GM23338 (cell line): ENCODE data around the gene VPS36. TPM values are rescaled to one million over a fixed set of nuclear protein-coding genes. Genes with fewer than 3 reads are reported as not detected.
"Not testable (repeated sequence)": the region's sequence is repeated elsewhere in the genome, so short reads cannot be mapped to it uniquely, and the experiment has no call there.

ENCODE experiments used
- ATAC-seq: fragments of 200-7000 bp; cut with Tn5 transposase; 3 replicates; pipeline ENCODE4 v1.9.1; 2020
- DNase-seq: peaks from one replicate; pipeline ENCODE4 v3.0.0-alpha.2; 2015; ENCODE audit warnings: low spot score
- H2AFZ ChIP-seq: fragments of 200-600 bp; sonication (generic); 2 replicates; pipeline ENCODE4 v1.8.0; 2016; ENCODE audit warnings: antibody characterized with exemption, mild to moderate bottlenecking, moderate library complexity
- H3F3A ChIP-seq: fragments of 200-600 bp; sonication (generic); replicated peaks from 2 replicates; pipeline ENCODE4 v1.8.0; 2017; ENCODE audit warnings: antibody characterized with exemption, mixed run types, low read depth
- H3K27ac ChIP-seq: fragments of 200-600 bp; sonication (generic); 2 replicates; pipeline ENCODE4 v1.6.1; 2016; ENCODE audit warnings: low read depth
- H3K27me3 ChIP-seq: fragments of 200-600 bp; sonication (generic); 2 replicates; pipeline ENCODE4 v1.8.0; 2016; ENCODE audit warnings: mild to moderate bottlenecking, mixed run types, moderate library complexity; ENCODE audit not compliant: insufficient read depth
- H3K36me3 ChIP-seq: fragments of 200-600 bp; sonication (generic); 2 replicates; pipeline ENCODE4 v1.8.0; 2016; ENCODE audit warnings: mild to moderate bottlenecking; ENCODE audit not compliant: insufficient read depth
- H3K4me1 ChIP-seq: fragments of 200-600 bp; sonication (generic); 2 replicates; pipeline ENCODE4 v1.8.0; 2016; ENCODE audit warnings: mild to moderate bottlenecking, moderate library complexity; ENCODE audit not compliant: insufficient read depth
- H3K4me2 ChIP-seq: fragments of 200-600 bp; sonication (generic); 2 replicates; pipeline ENCODE4 v1.7.1; 2017; ENCODE audit warnings: mixed run types
- H3K4me3 ChIP-seq: fragments of 200-600 bp; sonication (generic); 2 replicates; pipeline ENCODE4 v1.6.1; 2016; ENCODE audit warnings: mixed run types
- H3K79me2 ChIP-seq: fragments of 200-600 bp; sonication (generic); replicated peaks from 2 replicates; pipeline ENCODE4 v1.8.0; 2017; ENCODE audit warnings: mild to moderate bottlenecking; ENCODE audit not compliant: insufficient read depth
- H3K9me2 ChIP-seq: fragments of 200-600 bp; sonication (generic); 2 replicates; pipeline ENCODE4 v1.8.0; 2017; ENCODE audit not compliant: insufficient read depth
- H4K20me1 ChIP-seq: fragments of 200-600 bp; sonication (generic); replicated peaks from 2 replicates; pipeline ENCODE4 v1.8.0; 2017; ENCODE audit warnings: mild to moderate bottlenecking; ENCODE audit not compliant: insufficient read depth
- H3K27ac Mint-ChIP-seq: 2 replicates; pipeline ENCODE4 v1.8.0; 2020; ENCODE audit warnings: inconsistent platforms, mild to moderate bottlenecking, moderate library complexity, mixed read lengths
- H3K27me3 Mint-ChIP-seq: 3 replicates; pipeline ENCODE4 v1.8.0; 2022; ENCODE audit warnings: low read depth, mild to moderate bottlenecking, moderate library complexity, mixed read lengths, inconsistent platforms; ENCODE audit not compliant: insufficient read depth, poor library complexity
- H3K36me3 Mint-ChIP-seq: 3 replicates; pipeline ENCODE4 v1.8.0; 2021; ENCODE audit warnings: low read depth, mild to moderate bottlenecking, inconsistent platforms, moderate library complexity, mixed read lengths
- H3K4me1 Mint-ChIP-seq: 3 replicates; pipeline ENCODE4 v1.8.0; 2020; ENCODE audit warnings: mild to moderate bottlenecking, inconsistent platforms, mixed read lengths
- H3K4me3 Mint-ChIP-seq: 3 replicates; pipeline ENCODE4 v1.8.0; 2021; ENCODE audit warnings: moderate library complexity, mild to moderate bottlenecking, inconsistent platforms, mixed read lengths
- H3K9me3 Mint-ChIP-seq: 3 replicates; pipeline ENCODE4 v1.8.0; 2020; ENCODE audit warnings: moderate library complexity, mild to moderate bottlenecking, inconsistent platforms, mixed read lengths
- CREB1 ChIP-seq: fragments of 250-450 bp; sonication (Bioruptor Pico); IDR thresholded peaks from 2 replicates; pipeline ENCODE4 v1.5.0; 2020; ENCODE audit warnings: low read depth, mild to moderate bottlenecking, moderate library complexity
- EZH2phosphoT487 ChIP-seq: fragments of 200-600 bp; sonication (generic); IDR thresholded peaks from one replicate; pipeline ENCODE4 v1.8.1; 2018; ENCODE audit warnings: antibody characterized with exemption; ENCODE audit not compliant: unreplicated experiment
- NANOG ChIP-seq: IDR thresholded peaks from 2 replicates; pipeline ENCODE4 v1.6.1; 2016; ENCODE audit warnings: antibody characterized with exemption, borderline replicate concordance
- POLR2AphosphoS5 ChIP-seq: IDR thresholded peaks from 2 replicates; pipeline ENCODE4 v1.6.1; 2016; ENCODE audit warnings: antibody characterized with exemption, low read depth
- REST ChIP-seq: IDR thresholded peaks from one replicate; pipeline ENCODE4 v1.6.1; 2018; ENCODE audit warnings: antibody characterized with exemption; ENCODE audit not compliant: unreplicated experiment
- STAT1 ChIP-seq: IDR thresholded peaks from one replicate; pipeline ENCODE4 v1.6.1; 2016; ENCODE audit warnings: antibody characterized with exemption; ENCODE audit not compliant: unreplicated experiment
- polyA plus RNA-seq: library from polyadenylated mRNA; unstranded; fragments of >200 nt; fragmentation: Nextera tagmentation; extraction: Ambion mirVana; gene quantifications from 2 replicates; pipeline ENCODE4 v1.2.1, GENCODE V29; 2016
- total RNA-seq: library from RNA; depleted of rRNA; stranded (reverse); fragments of >200 nt; shearing (Covaris generic); gene quantifications from 2 replicates; pipeline ENCODE4 v1.2.3, GENCODE V29; 2014
- TF ChIP-seq, protein P1 (sequence below), 2 experiments: fragments of 200-600 bp in 1 of 2; sonication (generic) in 1 of 2; conservative IDR thresholded peaks; 2 replicates each; pipeline versions ENCODE4 v1.5.1 to v1.6.1; 2016 to 2017; ENCODE audit warnings: antibody characterized with exemption in 2 of 2, low read depth in 2 of 2, mild to moderate bottlenecking in 2 of 2, moderate library complexity in 1 of 2

Gene VPS36
- total and polyA plus RNA-seq, 2 experiments from 2014 or later, result 28.9 to 36.2 TPM

GRCh38 chr13:52374873-52375411 lies 75.5 kb downstream of the VPS36 start:
- DNase-seq, result no peak
- H3K27ac ChIP-seq, result no peak overlapping the region
- no peak for TF ChIP-seq CREB1
- no peak for TF ChIP-seq NANOG
- Mint-ChIP-seq H3K4me3 (no peak overlapping the region), H3K27me3 (no peaks in the 10 kb centered on the region), H3K9me3 (no peaks in the 10 kb centered on the region), H3K27ac (no peak overlapping the region), H3K4me1 (peaks cover 3% of the 10 kb centered on the region; the same call in 2 of the 3 replicates), H3K36me3 (no peaks in the 10 kb centered on the region)
- no peaks in the 10 kb centered on the region for H3K36me3 ChIP-seq
- H3K9me2 ChIP-seq, result no peaks in the 10 kb centered on the region
- H2AFZ ChIP-seq, result no peak overlapping the region
- no peak overlapping the region for H3K4me2 ChIP-seq
- no peaks in the 10 kb centered on the region for H3F3A ChIP-seq
- H3K4me1 ChIP-seq, result no peaks in the 10 kb centered on the region
- no peaks in the 10 kb centered on the region for H4K20me1 ChIP-seq
- no peak overlapping the region for H3K4me3 ChIP-seq
- H3K27me3 ChIP-seq, result no peaks in the 10 kb centered on the region
- ATAC-seq, result no peak
- H3K79me2 ChIP-seq, result no peaks in the 10 kb centered on the region

DNA sequence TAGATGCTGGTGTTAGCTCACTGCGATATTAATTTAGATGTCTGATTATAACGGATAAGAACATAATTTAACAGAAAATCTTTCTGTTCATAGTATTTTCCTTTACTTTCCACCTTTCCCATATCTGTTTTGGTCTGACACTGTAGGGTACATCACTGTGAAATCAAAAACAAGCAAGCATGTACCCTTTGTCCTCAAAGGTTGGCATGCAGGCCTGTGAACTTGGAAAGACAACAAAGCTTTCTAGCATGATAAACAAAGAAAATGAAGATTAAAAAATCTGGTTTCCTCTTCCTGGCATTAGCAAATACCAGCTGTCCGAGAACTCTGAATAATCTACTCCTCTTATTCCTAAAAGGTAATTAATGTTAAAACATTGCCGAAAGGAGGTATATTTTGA lies 76.0 kb downstream of the VPS36 start:
- no peak overlapping the region for H3K27ac ChIP-seq
- no peaks in the 10 kb centered on the region for H3K36me3 ChIP-seq
- no peaks in the 10 kb centered on the region for H3K27me3 ChIP-seq
- no peaks in the 10 kb centered on the region for H4K20me1 ChIP-seq
- Mint-ChIP-seq H3K9me3 (no peaks in the 10 kb centered on the region), H3K4me1 (peaks cover 3% of the 10 kb centered on the region; the same call in 2 of the 3 replicates), H3K4me3 (no peak overlapping the region), H3K27me3 (no peaks in the 10 kb centered on the region), H3K36me3 (no peaks in the 10 kb centered on the region), H3K27ac (no peak overlapping the region)
- no peak overlapping the region for H2AFZ ChIP-seq
- no peaks in the 10 kb centered on the region for H3K9me2 ChIP-seq
- H3K4me1 ChIP-seq, result no peaks in the 10 kb centered on the region
- no peak overlapping the region for H3K4me2 ChIP-seq
- ATAC-seq (no peak), DNase-seq (no peak)
- H3K4me3 ChIP-seq, result no peak overlapping the region
- H3F3A ChIP-seq, result no peaks in the 10 kb centered on the region
- no peaks in the 10 kb centered on the region for H3K79me2 ChIP-seq
- no peak for TF ChIP-seq POLR2AphosphoS5
- TF ChIP-seq, protein P1, sequence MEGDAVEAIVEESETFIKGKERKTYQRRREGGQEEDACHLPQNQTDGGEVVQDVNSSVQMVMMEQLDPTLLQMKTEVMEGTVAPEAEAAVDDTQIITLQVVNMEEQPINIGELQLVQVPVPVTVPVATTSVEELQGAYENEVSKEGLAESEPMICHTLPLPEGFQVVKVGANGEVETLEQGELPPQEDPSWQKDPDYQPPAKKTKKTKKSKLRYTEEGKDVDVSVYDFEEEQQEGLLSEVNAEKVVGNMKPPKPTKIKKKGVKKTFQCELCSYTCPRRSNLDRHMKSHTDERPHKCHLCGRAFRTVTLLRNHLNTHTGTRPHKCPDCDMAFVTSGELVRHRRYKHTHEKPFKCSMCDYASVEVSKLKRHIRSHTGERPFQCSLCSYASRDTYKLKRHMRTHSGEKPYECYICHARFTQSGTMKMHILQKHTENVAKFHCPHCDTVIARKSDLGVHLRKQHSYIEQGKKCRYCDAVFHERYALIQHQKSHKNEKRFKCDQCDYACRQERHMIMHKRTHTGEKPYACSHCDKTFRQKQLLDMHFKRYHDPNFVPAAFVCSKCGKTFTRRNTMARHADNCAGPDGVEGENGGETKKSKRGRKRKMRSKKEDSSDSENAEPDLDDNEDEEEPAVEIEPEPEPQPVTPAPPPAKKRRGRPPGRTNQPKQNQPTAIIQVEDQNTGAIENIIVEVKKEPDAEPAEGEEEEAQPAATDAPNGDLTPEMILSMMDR (conservative IDR thresholded peaks at IDR 0.05; ENCODE audit: low read depth in 2 of 2), result no peak
- no peak for TF ChIP-seq EZH2phosphoT487
- TF ChIP-seq REST, result no peak
- no peak for TF ChIP-seq CREB1
- TF ChIP-seq NANOG, result no peak
- no peak for TF ChIP-seq STAT1

- not testable (repeated sequence) for H3K36me3 ChIP-seq, H3K9me2 ChIP-seq, H3K4me2 ChIP-seq, ATAC-seq, H3K36me3 Mint-ChIP-seq, H3K79me2 ChIP-seq, H3K27me3 Mint-ChIP-seq, H3F3A ChIP-seq, H4K20me1 ChIP-seq, H3K27ac ChIP-seq, H3K4me1 ChIP-seq, DNase-seq, H3K4me3 ChIP-seq, H3K27ac Mint-ChIP-seq, H3K4me1 Mint-ChIP-seq, H3K4me3 Mint-ChIP-seq, H2AFZ ChIP-seq, H3K9me3 Mint-ChIP-seq, H3K27me3 ChIP-seq
These were observed 77.2 kb downstream of the VPS36 start for GRCh38 chr13:52373277-52373676.
